Lower leg skin (tissue), 3 donors: ENCODE results near the gene SRPK3.

ENCODE experiments used
- POLR2A ChIP-seq, 2 donors: fragments of 450-650 bp; IDR thresholded peaks; one replicate each; pipeline ENCODE4 v1.6.1; 2016 to 2017; ENCODE audit warnings: antibody characterized with exemption in 2 of 2, mild to moderate bottlenecking in 1 of 2, moderate library complexity in 1 of 2
- TF ChIP-seq, protein P1 (sequence below), 3 donors: fragments of 450-650 bp; IDR thresholded peaks; one replicate each; pipeline ENCODE4 v1.5.1; 2016; ENCODE audit warnings: antibody characterized with exemption in 3 of 3, mild to moderate bottlenecking in 3 of 3, moderate library complexity in 2 of 3

DNA sequence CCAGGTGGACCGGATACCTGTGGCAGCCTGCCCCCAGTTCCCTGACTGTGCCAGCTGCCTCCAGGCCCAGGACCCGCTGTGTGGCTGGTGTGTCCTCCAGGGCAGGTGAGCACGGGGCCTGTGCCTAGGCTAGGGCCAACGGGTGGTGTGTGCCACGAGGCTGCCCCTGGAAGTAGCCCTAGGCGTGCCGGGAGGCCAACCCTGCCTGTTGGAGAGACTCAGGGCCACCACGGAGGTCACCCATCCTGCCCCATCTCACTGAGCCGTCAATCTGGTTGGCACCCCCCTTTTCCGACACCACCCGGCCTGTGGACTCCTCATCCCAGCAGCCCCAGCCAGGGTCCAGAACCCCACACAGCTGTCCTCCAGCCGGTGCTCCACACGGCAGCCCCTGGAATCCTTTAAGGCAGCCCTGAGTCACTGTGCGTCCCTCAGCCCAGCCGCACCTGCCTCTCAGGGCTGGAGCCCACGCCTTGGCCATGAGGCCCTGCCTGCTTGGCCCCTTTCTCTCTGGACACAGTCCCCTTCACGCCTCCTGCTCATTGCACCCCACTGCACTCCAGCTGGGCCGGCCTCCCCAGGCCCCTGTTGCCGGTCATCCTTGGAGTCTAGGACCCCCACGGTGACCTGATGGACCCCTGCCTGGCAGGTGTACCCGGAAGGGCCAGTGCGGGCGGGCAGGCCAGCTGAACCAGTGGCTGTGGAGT, 11.5 kb upstream of the SRPK3 start:
- no peak for TF ChIP-seq POLR2A (IDR thresholded peaks at IDR 0.05)
- TF ChIP-seq, protein P1, sequence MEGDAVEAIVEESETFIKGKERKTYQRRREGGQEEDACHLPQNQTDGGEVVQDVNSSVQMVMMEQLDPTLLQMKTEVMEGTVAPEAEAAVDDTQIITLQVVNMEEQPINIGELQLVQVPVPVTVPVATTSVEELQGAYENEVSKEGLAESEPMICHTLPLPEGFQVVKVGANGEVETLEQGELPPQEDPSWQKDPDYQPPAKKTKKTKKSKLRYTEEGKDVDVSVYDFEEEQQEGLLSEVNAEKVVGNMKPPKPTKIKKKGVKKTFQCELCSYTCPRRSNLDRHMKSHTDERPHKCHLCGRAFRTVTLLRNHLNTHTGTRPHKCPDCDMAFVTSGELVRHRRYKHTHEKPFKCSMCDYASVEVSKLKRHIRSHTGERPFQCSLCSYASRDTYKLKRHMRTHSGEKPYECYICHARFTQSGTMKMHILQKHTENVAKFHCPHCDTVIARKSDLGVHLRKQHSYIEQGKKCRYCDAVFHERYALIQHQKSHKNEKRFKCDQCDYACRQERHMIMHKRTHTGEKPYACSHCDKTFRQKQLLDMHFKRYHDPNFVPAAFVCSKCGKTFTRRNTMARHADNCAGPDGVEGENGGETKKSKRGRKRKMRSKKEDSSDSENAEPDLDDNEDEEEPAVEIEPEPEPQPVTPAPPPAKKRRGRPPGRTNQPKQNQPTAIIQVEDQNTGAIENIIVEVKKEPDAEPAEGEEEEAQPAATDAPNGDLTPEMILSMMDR (IDR thresholded peaks at IDR 0.05): no peak
